Keratinocyte (primary cell): ENCODE data around the gene LRR1. TPM values are rescaled to one million over a fixed set of nuclear protein-coding genes. Genes with fewer than 3 reads are reported as not detected.
A peak's percentile ranks its signal among the peaks of the same experiment; 100 is the strongest.

Experiments used
- DNase-seq: peaks from one replicate; pipeline ENCODE4 v3.0.0-alpha.2; 2011; ENCODE audit warnings: low read depth, missing footprints, low spot score
- FAIRE-seq: peaks from 2 replicates; lab custom pipeline; 2011; peaks lifted over from hg19 to GRCh38; lab: Jason Lieb, UNC
- H2AFZ ChIP-seq: 2 replicates; pipeline ENCODE4 v1.6.0; 2012; ENCODE audit warnings: low read length, control low read depth, inconsistent platforms; ENCODE audit not compliant: control insufficient read depth
- H3K27ac ChIP-seq: 2 replicates; pipeline ENCODE4 v1.5.1; 2011; ENCODE audit warnings: low read length; ENCODE audit not compliant: control insufficient read depth, insufficient read depth
- H3K27me3 ChIP-seq: 3 replicates; pipeline ENCODE4 v1.6.0; 2011; ENCODE audit warnings: low read length; ENCODE audit not compliant: control insufficient read depth, insufficient read depth; ENCODE audit errors: extremely low read depth
- H3K36me3 ChIP-seq, 2 experiments: 2 replicates in 1 of 2; 3 replicates in 1 of 2; pipeline ENCODE4 v1.5.1; 2011; ENCODE audit warnings: low read length in 2 of 2, mild to moderate bottlenecking in 1 of 2; ENCODE audit not compliant: control insufficient read depth in 2 of 2, insufficient read depth in 2 of 2; ENCODE audit errors: extremely low read depth in 1 of 2
- H3K4me1 ChIP-seq: 3 replicates; pipeline ENCODE4 v1.5.1; 2011; ENCODE audit warnings: low read length; ENCODE audit not compliant: control insufficient read depth, insufficient read depth; ENCODE audit errors: extremely low read depth
- H3K4me2 ChIP-seq: 3 replicates; pipeline ENCODE4 v1.6.0; 2011; ENCODE audit warnings: low read depth, low read length; ENCODE audit not compliant: control insufficient read depth, insufficient read depth; ENCODE audit errors: extremely low read depth
- H3K4me3 ChIP-seq, 3 experiments: fragments of 200-600 bp in 1 of 3; sonication (generic) in 1 of 3; 2 replicates in 2 of 3; 3 replicates in 1 of 3; pipeline ENCODE4 v1.5.1; 2011 to 2016; ENCODE audit warnings: low read length in 3 of 3, mild to moderate bottlenecking in 3 of 3, control low read depth in 2 of 3, inconsistent platforms in 1 of 3, low read depth in 1 of 3, mixed read lengths in 1 of 3, mixed run types in 1 of 3, moderate library complexity in 1 of 3; ENCODE audit not compliant: control insufficient read depth in 2 of 3, insufficient read depth in 2 of 3; ENCODE audit errors: extremely low read depth in 1 of 3
- H3K79me2 ChIP-seq: 2 replicates; pipeline ENCODE4 v1.6.0; 2012; ENCODE audit warnings: low read length; ENCODE audit not compliant: control insufficient read depth, insufficient read depth
- H3K9ac ChIP-seq: 3 replicates; pipeline ENCODE4 v1.6.0; 2011; ENCODE audit warnings: low read length; ENCODE audit not compliant: control insufficient read depth, insufficient read depth; ENCODE audit errors: extremely low read depth
- H3K9me1 ChIP-seq: 3 replicates; pipeline ENCODE4 v1.6.0; 2011; ENCODE audit warnings: low read length; ENCODE audit not compliant: control insufficient read depth, insufficient read depth; ENCODE audit errors: extremely low read depth
- H3K9me3 ChIP-seq: 2 replicates; pipeline ENCODE4 v1.5.1; 2012; ENCODE audit warnings: low read depth, low read length; ENCODE audit not compliant: control insufficient read depth
- H4K20me1 ChIP-seq: 3 replicates; pipeline ENCODE4 v1.6.0; 2011; ENCODE audit warnings: low read length; ENCODE audit not compliant: control insufficient read depth, insufficient read depth; ENCODE audit errors: extremely low read depth
- EZH2 ChIP-seq: IDR thresholded peaks from one replicate; pipeline ENCODE4 v1.6.1; 2012; ENCODE audit warnings: inconsistent platforms, mild to moderate bottlenecking, low read length, moderate library complexity
- dilution Hi-C: fragments of 300-500 bp; cut with MboI; formaldehyde crosslinking; loops from one replicate; pipeline ENCODE4 v1.7.0; 2020; ENCODE audit warnings: low sequenced_read_pairs; ENCODE audit not compliant: extremely low pct_ligation_motif_present
- polyA plus RNA-seq, 5 experiments: library from polyadenylated mRNA; depleted of rRNA in 3 of 5; stranded (reverse) in 3 of 5; stranded (forward) in 1 of 5; unstranded in 1 of 5; fragments of >200 nt; gene quantifications; 1 replicate in 1 of 5; 2 replicates in 3 of 5; 3 replicates in 1 of 5; pipeline versions ENCODE4 v1.2.1 to v1.2.3, GENCODE V29; 2011 to 2012; ENCODE audit warnings: missing spikeins in 2 of 5, low read depth in 1 of 5, low replicate concordance in 1 of 5
- TF ChIP-seq, protein P1 (sequence below), 3 experiments: IDR thresholded peaks in 1 of 3; conservative IDR thresholded peaks in 1 of 3; optimal IDR thresholded peaks in 1 of 3; 2 replicates in 2 of 3; 3 replicates in 1 of 3; pipeline versions ENCODE3 to v1.5.1; 2011; ENCODE audit warnings: low read length in 3 of 3, mild to moderate bottlenecking in 3 of 3, moderate library complexity in 2 of 3, control low read depth in 1 of 3, inconsistent platforms in 1 of 3; ENCODE audit not compliant: insufficient read depth in 2 of 3; ENCODE audit errors: extremely low read depth in 1 of 3

Gene LRR1
- polyA plus RNA-seq, 1 donor (not counting 4 experiments of a cell fraction or from before 2014, with no cell fraction given): 22.7 TPM

DNA sequence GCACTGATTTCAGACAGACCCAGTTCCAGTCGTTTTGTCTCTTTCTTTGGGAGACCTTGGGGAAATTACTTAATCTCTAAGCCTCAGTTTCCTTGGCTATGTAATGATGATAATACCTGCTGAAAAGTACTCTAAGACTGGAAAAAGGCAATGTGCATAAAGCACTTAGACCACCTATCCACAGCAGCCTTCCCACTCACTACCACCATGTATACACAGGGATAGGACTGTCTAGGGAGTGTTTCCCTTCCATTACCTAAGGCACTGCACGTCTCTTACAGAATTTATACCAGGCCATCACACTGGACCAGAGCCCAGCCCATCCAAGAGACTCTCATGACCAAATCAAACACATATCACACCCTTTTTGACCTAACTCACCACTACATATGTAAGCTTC lies 18.9 kb upstream of the LRR1 start:
- H3K36me3 ChIP-seq: peaks cover 9 to 26% of the 10 kb centered on the region in 2 experiments
- H3K79me2 ChIP-seq: peaks cover 46% of the 10 kb centered on the region
- no peaks in the 10 kb centered on the region for H3K9me1 ChIP-seq
- DNase-seq: no peak
- no peak for TF ChIP-seq EZH2
- TF ChIP-seq, protein P1, sequence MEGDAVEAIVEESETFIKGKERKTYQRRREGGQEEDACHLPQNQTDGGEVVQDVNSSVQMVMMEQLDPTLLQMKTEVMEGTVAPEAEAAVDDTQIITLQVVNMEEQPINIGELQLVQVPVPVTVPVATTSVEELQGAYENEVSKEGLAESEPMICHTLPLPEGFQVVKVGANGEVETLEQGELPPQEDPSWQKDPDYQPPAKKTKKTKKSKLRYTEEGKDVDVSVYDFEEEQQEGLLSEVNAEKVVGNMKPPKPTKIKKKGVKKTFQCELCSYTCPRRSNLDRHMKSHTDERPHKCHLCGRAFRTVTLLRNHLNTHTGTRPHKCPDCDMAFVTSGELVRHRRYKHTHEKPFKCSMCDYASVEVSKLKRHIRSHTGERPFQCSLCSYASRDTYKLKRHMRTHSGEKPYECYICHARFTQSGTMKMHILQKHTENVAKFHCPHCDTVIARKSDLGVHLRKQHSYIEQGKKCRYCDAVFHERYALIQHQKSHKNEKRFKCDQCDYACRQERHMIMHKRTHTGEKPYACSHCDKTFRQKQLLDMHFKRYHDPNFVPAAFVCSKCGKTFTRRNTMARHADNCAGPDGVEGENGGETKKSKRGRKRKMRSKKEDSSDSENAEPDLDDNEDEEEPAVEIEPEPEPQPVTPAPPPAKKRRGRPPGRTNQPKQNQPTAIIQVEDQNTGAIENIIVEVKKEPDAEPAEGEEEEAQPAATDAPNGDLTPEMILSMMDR (optimal IDR thresholded peaks at IDR 0.05 in 1 of 3, IDR thresholded peaks at IDR 0.05 in 1 of 3, conservative IDR thresholded peaks at IDR 0.05 in 1 of 3; ENCODE audit: extremely low read depth in 1 of 3, insufficient read depth in 2 of 3, low read length in 3 of 3): no peak
- peaks cover 8% of the 10 kb centered on the region for H4K20me1 ChIP-seq
- no peak overlapping the region for H3K4me3 ChIP-seq
- dilution Hi-C loops: no loop called here
- H3K27me3 ChIP-seq: no peaks in the 10 kb centered on the region
- no peak overlapping the region for H3K9ac ChIP-seq
- H2AFZ ChIP-seq: no peak overlapping the region
- H3K9me3 ChIP-seq: no peaks in the 10 kb centered on the region
- H3K4me2 ChIP-seq: no peak overlapping the region
- H3K4me1 ChIP-seq: peaks cover 21% of the 10 kb centered on the region
- peak overlapping the region; percentile 10 for H3K27ac ChIP-seq
- no peak for FAIRE-seq

DNA sequence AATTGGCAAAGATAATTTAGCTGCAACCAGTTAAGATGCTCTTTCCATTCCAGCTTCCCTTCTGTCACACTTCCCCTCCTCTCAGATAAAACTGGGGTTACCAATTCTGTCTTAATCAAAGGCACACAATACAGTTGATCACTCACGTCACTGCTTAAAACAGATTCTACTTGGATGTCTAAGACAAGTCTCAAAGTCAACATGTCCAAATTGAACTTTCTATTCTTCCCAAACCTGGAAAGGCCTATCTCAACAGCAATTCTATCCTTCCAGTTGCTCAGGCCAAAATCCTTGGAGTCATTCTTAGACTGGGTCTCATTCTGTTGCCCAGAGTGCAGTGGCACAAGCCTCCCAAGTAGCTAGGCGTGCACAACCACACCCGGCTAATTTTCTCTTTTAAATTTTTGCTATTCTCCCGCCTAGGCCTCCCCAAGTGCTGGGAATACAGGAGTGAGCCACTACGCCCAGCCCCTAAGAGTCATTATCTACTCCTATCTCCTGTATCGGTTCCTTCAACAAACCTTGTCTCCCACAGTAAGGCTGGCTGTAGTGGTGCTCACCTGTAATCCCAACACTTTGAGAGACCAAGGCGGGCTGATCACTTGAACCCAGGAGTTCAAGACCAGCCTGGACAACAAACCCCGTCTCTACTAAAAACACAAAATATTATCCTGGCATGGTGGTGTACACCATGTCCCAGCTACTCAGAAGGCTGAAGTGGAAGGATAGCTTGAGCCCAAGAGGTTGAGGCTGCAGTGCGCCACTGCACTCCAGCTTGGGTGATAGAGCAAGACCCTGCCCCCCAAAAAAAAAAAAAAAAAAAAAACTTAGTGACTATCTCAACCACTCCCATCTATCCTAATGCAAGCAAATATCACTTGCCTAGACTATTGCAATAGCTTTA lies 17.3 kb upstream of the LRR1 start:
- Histone ChIP-seq H3K36me3 (peaks cover 9 to 26% of the 10 kb centered on the region in 2 experiments), H3K27ac (no peak overlapping the region), H3K27me3 (no peaks in the 10 kb centered on the region), H2AFZ (no peak overlapping the region), H3K4me1 (peaks cover 21% of the 10 kb centered on the region), H3K79me2 (peaks cover 59% of the 10 kb centered on the region), H3K9me3 (no peaks in the 10 kb centered on the region), H3K9me1 (no peaks in the 10 kb centered on the region), H3K4me2 (no peak overlapping the region), H3K4me3 (no peak overlapping the region), H3K9ac (no peak overlapping the region), H4K20me1 (peaks cover 8% of the 10 kb centered on the region)
- DNase-seq (no peak), FAIRE-seq (no peak)
- no peak for TF ChIP-seq EZH2
- TF ChIP-seq, protein P1 (optimal IDR thresholded peaks at IDR 0.05 in 1 of 3, IDR thresholded peaks at IDR 0.05 in 1 of 3, conservative IDR thresholded peaks at IDR 0.05 in 1 of 3; ENCODE audit: extremely low read depth in 1 of 3, insufficient read depth in 2 of 3, low read length in 3 of 3): no peak
- dilution Hi-C loops: no loop called here
